ENCODE data around the gene FKBP7.

Gene FKBP7

GRCh38 chr2:178415979-178416378, 62.4 kb downstream of the FKBP7 start:
- DNase-seq (ENCODE audit: insufficient read length): no peak
- FAIRE-seq: no peak
- no peak for TF ChIP-seq POLR2A (IDR thresholded peaks at IDR 0.05; ENCODE audit: low read depth, low read length)
- TF ChIP-seq POLR2AphosphoS5 (IDR thresholded peaks at IDR 0.05; ENCODE audit: low read depth, low read length): no peak
- no peak for TF ChIP-seq TAF1 (IDR thresholded peaks at IDR 0.05; ENCODE audit: borderline replicate concordance, low read depth, low read length)

GRCh38 chr2:178414266-178415247, 63.8 kb downstream of the FKBP7 start:
- FAIRE-seq (peak; percentile 96), DNase-seq (ENCODE audit: insufficient read length) (peak; percentile 44)
- TF ChIP-seq POLR2AphosphoS5 (IDR thresholded peaks at IDR 0.05; ENCODE audit: low read depth, low read length) (peak; percentile 81), POLR2A (IDR thresholded peaks at IDR 0.05; ENCODE audit: low read depth, low read length) (peak; percentile 77), TAF1 (IDR thresholded peaks at IDR 0.05; ENCODE audit: borderline replicate concordance, low read depth, low read length) (peak; percentile 79; the same call in 1 of the 2 replicates)

Data from GM12892 (cell line).